Measurements from ENCODE around the gene IGSF8. TPM values are rescaled to one million over a fixed set of nuclear protein-coding genes. Genes with fewer than 3 reads are reported as not detected.

Gene IGSF8
- total RNA-seq, 1 experiment from 2014 or later: 35.6 TPM

DNA sequence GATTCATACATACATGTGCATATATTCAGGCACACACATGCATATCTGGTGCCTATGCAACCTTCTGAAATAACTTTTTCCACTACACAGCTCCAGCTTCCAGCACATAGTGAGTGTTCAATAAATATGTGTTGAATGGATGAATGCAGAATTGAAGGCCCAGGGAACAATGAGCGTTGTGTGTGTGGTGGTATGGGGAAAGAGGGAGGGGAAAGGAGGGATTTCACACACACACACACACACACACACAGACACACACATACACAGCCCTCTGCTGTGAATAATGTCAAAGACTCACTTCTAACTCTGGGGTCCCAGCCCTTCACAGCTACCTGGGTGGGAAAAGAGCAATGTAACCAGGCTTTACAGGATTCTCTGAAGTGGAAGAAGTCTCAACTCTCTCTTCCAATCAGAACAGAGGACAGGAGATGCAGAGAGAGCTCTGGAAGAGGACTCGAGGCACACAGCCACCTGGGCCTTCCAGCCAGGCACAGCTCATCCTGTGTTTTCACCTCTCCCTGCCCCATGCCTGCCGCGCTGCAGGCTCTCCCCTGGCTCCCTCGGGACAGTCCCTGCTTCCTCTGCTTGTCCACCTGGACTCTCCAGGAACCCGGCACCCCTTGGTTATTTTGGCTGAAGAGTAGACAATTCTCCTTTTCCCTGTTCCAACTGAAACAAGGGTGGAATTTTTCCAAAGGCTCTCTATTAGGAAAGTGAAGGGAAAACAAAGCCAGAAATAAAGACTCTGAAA lies 5.4 kb upstream of the IGSF8 start:
- H3K9ac ChIP-seq (ENCODE audit: low read length): no peak overlapping the region
- RAD21 ChIA-PET (ENCODE audit: low non-redundant PET in 1 of 2, low total read pairs in 2 of 2, uncharacterized antibody in 2 of 2, unreplicated experiment in 2 of 2): no interaction called here
- CTCF ChIA-PET: interaction anchor here (2.2 to 4.7 kb wide), 4 partner anchors 148 to 271 kb away, joined by 14 to 51 read pairs (median 30); no protein-coding TSS in a partner anchor
- DNase-seq (ENCODE audit: low read depth, low spot score) (no peak), ATAC-seq (no peak)
- BruUV-seq (replicated peaks): no TSS peak
- H3K36me3 ChIP-seq (ENCODE audit: control insufficient read depth in 1 of 2, insufficient read depth in 2 of 2, low read length in 2 of 2): no peaks in the 10 kb centered on the region
- H4K20me1 ChIP-seq (ENCODE audit: insufficient read depth): no peaks in the 10 kb centered on the region
- POLR2A ChIA-PET: no interaction called here
- peaks cover 6 to 24% of the 10 kb centered on the region in 2 experiments for H3K4me1 ChIP-seq (ENCODE audit: control insufficient read depth in 1 of 2, insufficient read depth in 2 of 2, low read length in 2 of 2)
- no peak overlapping the region for H2AFZ ChIP-seq (ENCODE audit: low read depth, low read length, poor library complexity, severe bottlenecking)
- no peak overlapping the region for H3K4me3 ChIP-seq (replicated peaks in 1 of 2; ENCODE audit: low read depth in 1 of 2, low read length in 2 of 2)
- H3K79me2 ChIP-seq (ENCODE audit: insufficient read depth, low read length): no peaks in the 10 kb centered on the region
- H3K9me2 ChIP-seq (ENCODE audit: insufficient read depth): no peaks in the 10 kb centered on the region
- H3K4me2 ChIP-seq (ENCODE audit: low read length): no peak overlapping the region
- no peak for TF ChIP-seq RAD21 (IDR thresholded peaks at IDR 0.05; ENCODE audit: low read depth)
- TF ChIP-seq, protein P1, sequence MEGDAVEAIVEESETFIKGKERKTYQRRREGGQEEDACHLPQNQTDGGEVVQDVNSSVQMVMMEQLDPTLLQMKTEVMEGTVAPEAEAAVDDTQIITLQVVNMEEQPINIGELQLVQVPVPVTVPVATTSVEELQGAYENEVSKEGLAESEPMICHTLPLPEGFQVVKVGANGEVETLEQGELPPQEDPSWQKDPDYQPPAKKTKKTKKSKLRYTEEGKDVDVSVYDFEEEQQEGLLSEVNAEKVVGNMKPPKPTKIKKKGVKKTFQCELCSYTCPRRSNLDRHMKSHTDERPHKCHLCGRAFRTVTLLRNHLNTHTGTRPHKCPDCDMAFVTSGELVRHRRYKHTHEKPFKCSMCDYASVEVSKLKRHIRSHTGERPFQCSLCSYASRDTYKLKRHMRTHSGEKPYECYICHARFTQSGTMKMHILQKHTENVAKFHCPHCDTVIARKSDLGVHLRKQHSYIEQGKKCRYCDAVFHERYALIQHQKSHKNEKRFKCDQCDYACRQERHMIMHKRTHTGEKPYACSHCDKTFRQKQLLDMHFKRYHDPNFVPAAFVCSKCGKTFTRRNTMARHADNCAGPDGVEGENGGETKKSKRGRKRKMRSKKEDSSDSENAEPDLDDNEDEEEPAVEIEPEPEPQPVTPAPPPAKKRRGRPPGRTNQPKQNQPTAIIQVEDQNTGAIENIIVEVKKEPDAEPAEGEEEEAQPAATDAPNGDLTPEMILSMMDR (IDR thresholded peaks at IDR 0.05 in 2 of 3, conservative IDR thresholded peaks at IDR 0.05 in 1 of 3; ENCODE audit: borderline replicate concordance in 1 of 3, insufficient read depth in 1 of 3, low read depth in 2 of 3, low read length in 2 of 3): no peak
- no peak overlapping the region for H3K27ac ChIP-seq (ENCODE audit: low read depth, low read length)
- no peaks in the 10 kb centered on the region for H3K27me3 ChIP-seq (ENCODE audit: insufficient read depth, low read length)
- H3K9me3 ChIP-seq (ENCODE audit: control insufficient read depth in 1 of 2, insufficient read depth in 1 of 2, low read depth in 1 of 2, low read length in 2 of 2): no peaks in the 10 kb centered on the region
- intact Hi-C loops (cut with micrococcal nuclease): loop anchor here (5.0 kb wide), 1 partner anchor 503 kb away; no protein-coding TSS in a partner anchor
